Nucleus accumbens (tissue), 56 donors: ENCODE data around the gene DDX24.

Source experiments
- DNase-seq, 56 donors: peaks; one replicate each; lab custom pipeline; 2025; lab: John Stamatoyannopoulos, UW

DDX24 gene

GRCh38 chr14:94049625-94050023 lies 31.4 kb downstream of the DDX24 start:
- no peak for DNase-seq

GRCh38 chr14:94048691-94049624 lies 32.0 kb downstream of the DDX24 start:
- DNase-seq, result peak in 7 of 56 donors; percentile 17 to 68 (median 29)

GRCh38 chr14:94047581-94047980 lies 33.4 kb downstream of the DDX24 start:
- DNase-seq, result no peak

- DNase-seq, result no peak
These were observed 34.2 kb downstream of the DDX24 start for GRCh38 chr14:94046696-94047250.

GRCh38 chr14:94045563-94046345 lies 35.2 kb downstream of the DDX24 start:
- DNase-seq, result no peak

GRCh38 chr14:94045101-94045500 lies 35.9 kb downstream of the DDX24 start:
- DNase-seq, result no peak

GRCh38 chr14:94044476-94045091 lies 36.4 kb downstream of the DDX24 start:
- DNase-seq, result no peak

GRCh38 chr14:94043756-94044475 lies 37.1 kb downstream of the DDX24 start:
- DNase-seq, result no peak

GRCh38 chr14:94043111-94043755 lies 37.8 kb downstream of the DDX24 start:
- DNase-seq, result no peak

GRCh38 chr14:94042433-94043091 lies 38.4 kb downstream of the DDX24 start:
- no peak for DNase-seq

- DNase-seq, result peak in 6 of 56 donors; percentile 11 to 40 (median 21)
These were observed 39.3 kb downstream of the DDX24 start for GRCh38 chr14:94041551-94042346.

- DNase-seq, result no peak
These were observed 40.2 kb downstream of the DDX24 start for GRCh38 chr14:94040796-94041195.

- no peak for DNase-seq
These were observed 40.8 kb downstream of the DDX24 start for GRCh38 chr14:94040247-94040646.

GRCh38 chr14:94038921-94039629 lies 41.9 kb downstream of the DDX24 start:
- DNase-seq, result no peak

- no peak for DNase-seq
These were observed 42.5 kb downstream of the DDX24 start for GRCh38 chr14:94038510-94038909.

- no peak for DNase-seq
These were observed 43.0 kb downstream of the DDX24 start for GRCh38 chr14:94037954-94038353.
